Mucosa of stomach (tissue), 1 donor: ENCODE data around the gene JAK1.

Experiments used
- H3K27me3 ChIP-seq: one replicate; pipeline ENCODE4 v1.7.0; 2013; ENCODE audit warnings: mild to moderate bottlenecking, low read length; ENCODE audit not compliant: control insufficient read depth, insufficient read depth
- H3K36me3 ChIP-seq: one replicate; pipeline ENCODE4 v1.7.0; 2013; ENCODE audit warnings: low read length; ENCODE audit not compliant: control insufficient read depth, insufficient read depth
- H3K4me1 ChIP-seq: one replicate; pipeline ENCODE4 v1.7.0; 2013; ENCODE audit warnings: mild to moderate bottlenecking, low read length; ENCODE audit not compliant: control insufficient read depth, insufficient read depth
- H3K4me3 ChIP-seq: one replicate; pipeline ENCODE4 v1.7.0; 2013; ENCODE audit warnings: low read length
- H3K9ac ChIP-seq: one replicate; pipeline ENCODE4 v1.7.0; 2013; ENCODE audit warnings: mild to moderate bottlenecking, low read length, moderate library complexity
- H3K9me3 ChIP-seq: one replicate; pipeline ENCODE4 v1.7.0; 2013; ENCODE audit warnings: mild to moderate bottlenecking, low read length, moderate library complexity; ENCODE audit not compliant: control insufficient read depth
- donor health status: Pancreatic carcinoma.

JAK1 gene

DNA sequence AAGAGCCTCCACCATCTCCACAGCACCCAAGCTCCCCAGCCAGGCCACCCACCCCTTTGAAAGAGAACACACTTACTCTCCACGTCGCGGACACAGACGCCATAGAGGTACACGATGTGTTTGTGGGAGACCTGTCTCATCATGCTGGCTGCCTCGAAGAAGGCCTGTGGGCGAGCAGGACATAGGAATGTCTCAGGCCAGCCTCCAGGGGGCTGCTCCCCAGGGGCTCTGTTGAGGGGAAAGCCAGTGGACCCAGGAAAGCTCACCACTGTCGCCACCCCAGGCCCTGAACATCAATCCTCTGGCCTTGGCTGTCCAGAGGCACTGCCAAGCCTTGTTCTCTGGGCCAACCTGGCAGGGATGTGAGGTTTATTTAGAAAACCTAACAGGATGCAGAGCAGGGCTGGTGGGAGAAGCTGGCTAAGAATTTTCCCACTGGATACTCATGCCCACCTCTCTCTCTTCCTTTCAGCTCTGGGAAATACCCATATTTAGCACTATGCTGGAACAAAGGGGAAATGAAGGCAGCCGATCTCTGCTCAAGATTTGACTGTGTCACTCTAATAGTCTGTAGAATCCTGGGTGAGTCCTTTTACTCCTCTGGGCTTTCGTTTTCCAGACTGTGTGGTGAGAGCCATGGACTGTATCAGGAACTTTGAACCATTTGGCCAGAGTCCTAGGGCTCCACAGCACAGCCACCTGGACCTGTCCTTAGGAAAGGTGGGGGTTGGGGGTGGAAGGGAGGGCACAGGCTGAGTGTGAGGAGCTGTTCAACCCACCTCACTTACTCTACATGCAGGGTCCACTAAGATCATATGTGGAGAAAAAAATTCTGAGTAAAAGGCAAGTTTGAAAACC is 119.5 kb downstream of the JAK1 start:
- Histone ChIP-seq H3K27me3 (no peaks in the 10 kb centered on the region), H3K36me3 (peaks cover 12% of the 10 kb centered on the region), H3K4me3 (no peak overlapping the region)

DNA sequence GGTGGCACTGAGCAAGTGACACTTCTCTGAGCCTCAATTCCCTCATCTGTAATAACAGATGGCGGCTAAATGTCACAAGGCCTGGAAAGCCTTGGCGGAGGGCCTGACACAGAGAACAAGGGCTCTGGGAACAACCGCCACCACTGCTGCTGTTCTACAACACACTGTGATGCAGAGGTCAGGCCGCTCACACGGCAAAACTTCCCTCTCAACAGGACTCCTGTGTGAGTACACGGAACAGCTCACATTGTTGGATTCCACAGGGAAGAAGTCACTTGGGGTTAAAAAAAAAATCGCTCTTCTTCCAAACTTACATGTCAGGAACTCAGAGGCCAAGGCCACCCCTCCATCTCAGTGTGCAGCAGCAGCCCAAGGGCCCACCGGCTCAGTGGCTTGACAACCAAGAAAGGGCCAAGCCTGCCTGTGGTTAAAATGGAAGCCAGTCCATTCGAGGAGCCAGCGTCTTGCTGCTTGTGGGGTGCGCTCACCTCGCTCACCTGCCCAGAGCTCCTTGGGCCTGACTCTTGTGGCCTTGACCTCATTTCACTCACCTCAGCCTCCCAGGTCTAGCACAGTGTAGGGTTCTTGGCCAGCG is 120.4 kb downstream of the JAK1 start:
- H3K4me1 ChIP-seq, result no peaks in the 10 kb centered on the region
- peaks cover 12% of the 10 kb centered on the region for H3K36me3 ChIP-seq
- no peak overlapping the region for H3K4me3 ChIP-seq
- H3K9ac ChIP-seq, result no peak overlapping the region
- no peaks in the 10 kb centered on the region for H3K9me3 ChIP-seq
- H3K27me3 ChIP-seq, result no peaks in the 10 kb centered on the region

More for the DNA sequence above, 119.5 kb downstream of the JAK1 start:
- no peaks in the 10 kb centered on the region for H3K9me3 ChIP-seq
- H3K9ac ChIP-seq, result no peak overlapping the region
- no peaks in the 10 kb centered on the region for H3K4me1 ChIP-seq

DNA sequence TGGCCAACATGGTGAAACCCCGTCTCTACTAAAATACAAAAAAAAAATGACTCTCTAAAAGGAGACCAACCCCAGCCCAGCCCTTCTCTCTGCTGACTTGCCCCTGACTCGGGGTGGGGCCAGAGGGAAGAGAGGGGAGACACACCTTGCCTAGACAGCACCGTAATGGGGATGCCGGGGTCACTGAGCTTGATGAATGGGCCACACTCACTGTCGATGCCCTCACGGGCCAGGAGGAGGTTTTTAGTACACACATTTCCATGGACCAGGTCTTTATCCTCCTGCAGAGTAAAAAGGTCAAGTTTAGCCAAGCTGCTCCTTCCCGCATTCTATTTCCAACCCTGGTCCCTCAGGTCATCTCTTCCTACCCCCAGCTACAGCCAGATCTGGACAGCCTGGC is 121.7 kb downstream of the JAK1 start:
- H3K4me1 ChIP-seq, result no peaks in the 10 kb centered on the region
- no peaks in the 10 kb centered on the region for H3K9me3 ChIP-seq
- no peaks in the 10 kb centered on the region for H3K27me3 ChIP-seq
- H3K9ac ChIP-seq, result no peak overlapping the region
- no peak overlapping the region for H3K4me3 ChIP-seq
- peaks cover 19% of the 10 kb centered on the region for H3K36me3 ChIP-seq

DNA sequence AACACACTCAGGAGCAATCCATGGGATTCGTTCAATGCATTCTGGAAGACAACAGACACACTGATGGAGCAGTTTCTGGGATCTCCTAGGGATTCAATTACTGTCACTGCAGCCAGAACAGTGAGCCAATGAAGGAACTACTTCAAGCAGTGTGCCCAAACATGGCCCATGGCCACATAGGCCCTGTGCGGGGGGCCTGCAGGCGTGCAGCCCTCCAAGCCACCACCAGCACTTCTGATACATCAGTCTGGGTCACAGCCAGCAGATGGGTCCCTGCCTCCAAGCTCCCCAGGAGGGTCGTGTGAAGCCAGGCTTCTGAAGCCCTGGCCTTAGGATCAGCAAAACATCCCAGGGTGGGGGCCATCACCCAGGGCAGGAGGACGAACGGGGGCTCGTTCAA is 122.2 kb downstream of the JAK1 start:
- Histone ChIP-seq H3K4me1 (no peaks in the 10 kb centered on the region), H3K9ac (no peak overlapping the region), H3K4me3 (no peak overlapping the region), H3K36me3 (peaks cover 19% of the 10 kb centered on the region), H3K27me3 (no peaks in the 10 kb centered on the region), H3K9me3 (no peaks in the 10 kb centered on the region)

DNA sequence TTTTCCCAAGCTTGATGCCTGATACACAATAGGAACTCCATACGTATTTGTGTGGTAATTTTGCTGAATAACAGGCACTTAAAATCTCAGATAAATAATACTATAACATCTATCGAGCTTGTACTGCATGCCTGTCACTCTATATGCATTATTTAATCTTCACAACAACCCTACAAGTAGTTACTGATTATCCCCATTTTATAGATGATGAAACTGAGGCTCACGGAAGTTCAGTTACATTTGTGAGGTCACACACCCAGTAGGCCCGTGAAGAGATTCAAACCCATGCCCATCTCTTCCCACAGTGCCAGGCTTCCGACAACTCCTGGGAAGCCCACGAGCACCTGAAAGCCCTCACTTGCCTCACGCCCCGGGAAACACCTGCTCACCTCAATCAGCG is 122.7 kb downstream of the JAK1 start:
- no peaks in the 10 kb centered on the region for H3K4me1 ChIP-seq
- H3K36me3 ChIP-seq, result peaks cover 19% of the 10 kb centered on the region
- no peak overlapping the region for H3K4me3 ChIP-seq
- H3K27me3 ChIP-seq, result no peaks in the 10 kb centered on the region
- no peaks in the 10 kb centered on the region for H3K9me3 ChIP-seq
- no peak overlapping the region for H3K9ac ChIP-seq

DNA sequence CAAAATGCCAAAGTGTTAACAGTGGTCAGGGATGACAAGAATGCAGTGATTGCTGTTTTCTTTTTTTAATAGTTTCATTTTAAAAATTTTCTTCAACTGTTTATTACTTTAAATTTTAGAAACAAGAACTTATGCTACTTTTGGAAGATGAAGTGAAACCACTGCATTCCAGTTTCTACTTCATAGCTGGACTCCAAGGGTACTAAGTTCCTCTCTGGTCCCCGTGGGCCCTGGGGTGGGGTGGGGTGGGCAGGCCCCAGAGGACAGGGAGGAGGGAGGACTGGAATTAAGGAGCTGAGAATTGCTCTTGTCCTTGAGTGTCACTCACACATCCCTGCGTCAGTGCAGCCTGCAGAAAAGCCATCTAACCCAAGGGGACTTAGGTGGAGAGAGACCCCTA is 124.1 kb downstream of the JAK1 start:
- no peaks in the 10 kb centered on the region for H3K27me3 ChIP-seq
- H3K4me1 ChIP-seq, result no peaks in the 10 kb centered on the region
- H3K36me3 ChIP-seq, result peaks cover 20% of the 10 kb centered on the region
- no peaks in the 10 kb centered on the region for H3K9me3 ChIP-seq
- no peak overlapping the region for H3K9ac ChIP-seq
- no peak overlapping the region for H3K4me3 ChIP-seq

DNA sequence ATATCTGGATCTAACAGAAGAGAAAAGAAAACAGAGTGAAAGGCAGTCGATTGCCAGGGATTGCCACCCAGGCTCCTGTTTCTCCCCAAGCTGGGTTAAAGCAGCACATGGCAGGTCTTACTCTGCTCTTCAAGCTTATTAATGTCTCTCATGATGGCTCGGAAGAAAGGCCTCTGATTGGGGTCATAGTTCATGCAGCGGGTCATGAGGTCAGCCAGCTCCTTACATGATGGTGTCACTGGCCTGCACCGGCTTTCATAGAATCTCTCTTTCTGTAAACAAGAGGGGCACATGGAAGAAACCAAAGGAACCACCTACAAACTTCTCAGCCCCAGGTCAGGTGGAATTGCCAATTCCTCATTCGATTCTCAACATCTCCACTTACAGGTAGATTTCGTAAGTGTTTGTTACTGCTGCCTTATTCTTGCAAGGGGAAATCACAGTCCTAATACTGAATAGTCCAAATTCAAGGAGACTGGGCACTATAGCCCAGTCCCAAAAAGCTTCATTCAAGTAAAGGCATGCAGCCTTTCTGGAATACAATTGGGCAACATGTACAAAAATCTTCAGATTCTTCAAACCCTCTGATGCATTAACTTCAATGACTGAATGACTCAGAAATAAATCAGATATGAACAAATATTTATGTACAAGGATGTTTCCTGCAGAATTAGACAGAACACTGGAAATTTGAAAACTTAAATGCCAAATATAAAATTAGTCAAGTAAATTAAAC is 124.9 kb downstream of the JAK1 start:
- no peaks in the 10 kb centered on the region for H3K9me3 ChIP-seq
- H3K36me3 ChIP-seq, result peaks cover 24% of the 10 kb centered on the region
- H3K4me1 ChIP-seq, result no peaks in the 10 kb centered on the region
- no peak overlapping the region for H3K9ac ChIP-seq
- no peaks in the 10 kb centered on the region for H3K27me3 ChIP-seq
- no peak overlapping the region for H3K4me3 ChIP-seq

DNA sequence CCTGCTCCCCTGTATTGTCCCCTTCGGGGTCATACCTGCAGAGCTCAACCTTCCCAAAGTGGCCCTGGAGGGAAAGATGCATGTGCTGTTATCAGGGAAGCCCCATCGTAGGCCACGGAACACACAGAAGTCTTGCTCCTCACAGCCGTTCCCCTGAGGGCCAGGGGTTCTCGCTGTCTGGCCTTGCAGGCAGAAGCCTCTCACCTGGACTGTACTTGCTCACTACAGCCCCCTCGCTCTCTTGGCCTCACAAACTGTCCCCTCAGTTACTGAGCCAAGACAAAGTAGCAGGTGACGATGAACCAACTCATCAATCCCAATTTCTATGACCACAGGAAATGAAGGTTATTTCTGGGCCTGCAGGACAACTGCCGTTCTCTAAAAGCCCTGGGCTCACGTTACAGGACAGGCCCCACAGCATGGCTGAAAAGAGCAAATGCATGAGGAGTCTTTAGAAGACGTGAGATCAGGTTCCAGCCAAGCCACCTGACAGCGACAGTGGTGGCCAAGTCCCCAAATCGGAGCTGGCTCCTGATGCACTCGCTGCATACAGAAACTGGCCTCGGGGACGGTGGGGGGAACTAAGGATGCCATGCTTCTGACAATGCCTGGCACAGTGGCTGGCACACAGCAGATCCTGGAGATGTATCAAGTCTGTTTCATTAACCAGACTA is 126.5 kb downstream of the JAK1 start:
- Histone ChIP-seq H3K27me3 (no peaks in the 10 kb centered on the region), H3K4me3 (no peak overlapping the region), H3K36me3 (peaks cover 21% of the 10 kb centered on the region), H3K4me1 (no peaks in the 10 kb centered on the region), H3K9ac (no peak overlapping the region), H3K9me3 (no peaks in the 10 kb centered on the region)

DNA sequence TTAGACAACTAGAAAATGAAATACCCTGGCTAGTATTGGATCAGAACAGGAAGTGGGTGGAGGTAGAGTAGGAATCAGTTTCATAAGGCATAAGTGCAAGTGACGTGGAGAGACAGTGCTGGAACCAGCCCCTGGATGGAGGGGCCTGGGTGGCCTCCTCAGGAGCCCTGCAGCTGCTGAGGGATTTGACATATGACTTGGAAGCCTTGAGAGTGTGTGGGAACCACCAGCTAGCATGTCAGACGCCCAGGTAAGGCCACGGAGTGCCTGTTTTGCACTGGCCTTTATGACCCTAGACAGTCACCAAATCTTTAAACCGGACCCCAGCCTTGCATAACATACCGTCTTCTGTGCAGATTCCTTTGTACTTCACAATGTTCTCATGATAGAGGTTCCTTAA is 127.1 kb downstream of the JAK1 start:
- H3K9ac ChIP-seq, result no peak overlapping the region
- H3K9me3 ChIP-seq, result no peaks in the 10 kb centered on the region
- H3K36me3 ChIP-seq, result peaks cover 17% of the 10 kb centered on the region
- no peak overlapping the region for H3K4me3 ChIP-seq
- no peaks in the 10 kb centered on the region for H3K4me1 ChIP-seq
- no peaks in the 10 kb centered on the region for H3K27me3 ChIP-seq

DNA sequence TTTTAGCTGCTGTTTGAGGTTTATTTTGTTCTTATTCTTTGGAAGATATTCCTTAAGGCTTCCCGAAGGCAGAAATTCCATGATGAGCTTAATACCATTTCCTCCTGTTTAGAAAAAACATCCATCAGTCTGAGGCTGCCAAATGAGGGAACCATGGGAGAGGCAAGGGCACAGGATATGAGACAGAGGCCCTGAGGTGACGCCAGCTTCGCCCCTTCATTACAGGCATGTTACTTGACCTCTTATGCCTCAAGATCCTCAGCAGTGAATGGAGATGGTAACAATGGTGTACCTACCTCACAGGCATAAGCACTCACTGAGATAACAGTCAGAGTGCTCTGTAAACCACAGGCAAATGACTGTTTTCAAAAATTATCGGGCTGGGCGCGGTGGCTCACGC is 127.9 kb downstream of the JAK1 start:
- Histone ChIP-seq H3K4me1 (no peaks in the 10 kb centered on the region), H3K36me3 (peaks cover 19% of the 10 kb centered on the region), H3K9ac (no peak overlapping the region), H3K9me3 (no peaks in the 10 kb centered on the region), H3K4me3 (no peak overlapping the region), H3K27me3 (no peaks in the 10 kb centered on the region)

DNA sequence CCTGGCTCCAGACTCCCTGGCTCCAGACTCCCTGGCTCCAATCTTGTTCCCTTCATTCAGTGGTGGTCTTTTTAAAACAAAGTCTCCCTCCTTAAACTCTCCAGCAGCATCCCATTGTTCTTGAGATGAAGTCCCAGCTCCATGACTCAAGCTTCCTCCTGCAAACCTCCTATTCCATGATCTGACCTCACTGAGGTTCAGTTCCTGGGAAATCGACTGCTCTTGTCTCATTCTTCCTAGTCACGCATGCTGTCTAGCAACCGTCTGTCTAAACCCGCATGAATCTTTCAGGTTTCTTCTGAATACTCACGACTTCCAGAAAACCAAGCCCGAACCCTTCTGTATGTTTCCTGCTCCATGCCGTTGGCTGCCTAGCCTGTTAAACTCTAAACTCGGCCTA is 129.5 kb downstream of the JAK1 start:
- no peaks in the 10 kb centered on the region for H3K4me1 ChIP-seq
- H3K27me3 ChIP-seq, result no peaks in the 10 kb centered on the region
- peaks cover 22% of the 10 kb centered on the region for H3K36me3 ChIP-seq
- H3K4me3 ChIP-seq, result no peak overlapping the region
- H3K9ac ChIP-seq, result no peak overlapping the region
- H3K9me3 ChIP-seq, result no peaks in the 10 kb centered on the region

DNA sequence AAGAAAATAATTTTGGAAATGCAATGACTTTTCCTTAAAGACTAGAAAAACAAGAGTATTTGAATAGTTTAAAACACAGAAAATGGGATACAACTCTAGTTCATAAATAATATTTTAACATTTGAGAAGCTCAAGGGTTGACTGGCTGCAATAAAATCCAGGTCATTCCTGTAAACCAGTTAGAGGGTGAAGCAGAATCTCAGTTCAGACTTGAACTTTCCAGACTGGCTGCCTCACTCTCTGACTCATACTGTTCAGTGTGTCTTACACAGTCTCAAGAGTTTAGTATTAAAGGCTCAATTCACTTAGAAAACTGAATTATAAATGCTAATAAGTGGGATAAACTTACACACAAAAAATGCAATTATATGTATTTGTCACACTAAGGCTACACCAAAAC is 131.6 kb downstream of the JAK1 start:
- Histone ChIP-seq H3K4me1 (no peaks in the 10 kb centered on the region), H3K9me3 (no peaks in the 10 kb centered on the region), H3K27me3 (no peaks in the 10 kb centered on the region), H3K36me3 (peaks cover 19% of the 10 kb centered on the region), H3K4me3 (no peak overlapping the region), H3K9ac (no peak overlapping the region)
